ENCODE measurements around the gene SLC6A16.

SLC6A16 gene

DNA sequence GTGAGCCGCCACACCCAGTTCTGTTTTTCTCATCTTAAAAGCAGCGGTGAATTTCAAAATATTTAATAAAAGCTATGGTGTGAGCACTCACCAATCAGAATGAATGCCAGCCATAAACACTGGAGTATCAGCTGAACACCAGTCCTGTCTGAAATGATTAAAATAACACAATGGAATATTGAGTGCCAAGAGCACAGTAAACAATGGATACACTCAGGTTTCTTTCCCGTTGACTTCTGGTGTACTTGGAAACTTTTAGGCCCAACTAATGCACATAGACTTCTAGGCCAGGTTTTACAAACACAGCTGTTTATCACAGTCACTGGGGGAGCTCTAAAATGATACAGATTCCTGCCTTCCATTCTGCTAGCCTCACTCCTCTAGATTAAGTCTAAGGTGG is 68.3 kb downstream of the SLC6A16 start:
- Histone ChIP-seq H3K27ac (ENCODE audit: low read depth, low read length) (no peak overlapping the region), H3K36me3 (ENCODE audit: control insufficient read depth, insufficient read depth, low read length) (no peaks in the 10 kb centered on the region), H3K27me3 (ENCODE audit: control insufficient read depth, insufficient read depth, low read length) (no peaks in the 10 kb centered on the region), H3K9me3 (ENCODE audit: control insufficient read depth, insufficient read depth, low read length) (peaks cover 4% of the 10 kb centered on the region), H3K9ac (ENCODE audit: low read depth, low read length) (no peak overlapping the region), H3K4me1 (ENCODE audit: control insufficient read depth, insufficient read depth, low read length) (no peaks in the 10 kb centered on the region), H3K4me3 (ENCODE audit: low read depth, low read length) (no peak overlapping the region)

DNA sequence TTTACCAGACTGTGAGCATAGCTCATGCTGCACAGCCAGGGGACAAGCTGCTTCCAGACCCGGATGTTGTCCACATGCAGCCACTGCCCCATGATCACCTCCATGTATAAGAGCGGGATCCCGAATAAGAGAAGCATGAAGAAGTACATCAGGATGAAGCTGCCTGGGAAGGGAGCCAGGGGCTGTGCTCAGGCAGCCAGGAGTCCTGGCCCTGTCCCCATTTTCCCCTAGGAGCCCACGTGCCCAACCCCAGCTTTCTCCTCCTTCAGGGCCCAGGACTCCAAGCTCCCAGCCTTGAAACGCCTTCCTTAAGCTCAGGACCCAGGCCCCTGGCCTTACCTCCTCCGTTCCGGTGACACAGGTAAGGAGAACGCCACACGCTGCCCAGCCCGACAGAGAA is 69.3 kb downstream of the SLC6A16 start:
- Histone ChIP-seq H3K4me1 (ENCODE audit: control insufficient read depth, insufficient read depth, low read length) (no peaks in the 10 kb centered on the region), H3K27me3 (ENCODE audit: control insufficient read depth, insufficient read depth, low read length) (no peaks in the 10 kb centered on the region), H3K27ac (ENCODE audit: low read depth, low read length) (no peak overlapping the region), H3K36me3 (ENCODE audit: control insufficient read depth, insufficient read depth, low read length) (no peaks in the 10 kb centered on the region), H3K4me3 (ENCODE audit: low read depth, low read length) (no peak overlapping the region), H3K9ac (ENCODE audit: low read depth, low read length) (no peak overlapping the region), H3K9me3 (ENCODE audit: control insufficient read depth, insufficient read depth, low read length) (peaks cover 4% of the 10 kb centered on the region)

DNA sequence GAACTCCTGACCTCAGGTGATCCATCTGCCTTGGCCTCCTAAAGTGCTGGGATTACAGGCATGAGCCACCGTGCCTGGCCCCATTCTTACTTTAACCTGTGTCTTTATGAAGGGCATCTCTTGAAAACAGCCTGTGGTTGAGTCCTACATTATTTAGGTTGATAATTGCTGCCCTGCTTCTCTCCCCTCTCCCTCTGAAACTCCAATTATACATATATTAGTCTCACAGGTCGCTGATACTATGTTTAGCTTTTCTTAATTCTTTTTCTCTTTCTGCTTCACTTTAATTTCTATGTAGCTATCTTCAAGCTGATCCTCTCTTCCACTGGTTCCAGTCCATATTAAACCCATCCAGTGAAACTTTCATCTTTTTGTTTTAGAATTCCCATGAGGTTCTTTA is 75.1 kb downstream of the SLC6A16 start:
- no peak overlapping the region for H3K4me3 ChIP-seq (ENCODE audit: low read depth, low read length)
- H3K27me3 ChIP-seq (ENCODE audit: control insufficient read depth, insufficient read depth, low read length) = no peaks in the 10 kb centered on the region
- no peaks in the 10 kb centered on the region for H3K4me1 ChIP-seq (ENCODE audit: control insufficient read depth, insufficient read depth, low read length)
- no peaks in the 10 kb centered on the region for H3K36me3 ChIP-seq (ENCODE audit: control insufficient read depth, insufficient read depth, low read length)
- H3K27ac ChIP-seq (ENCODE audit: low read depth, low read length) = no peak overlapping the region
- H3K9me3 ChIP-seq (ENCODE audit: control insufficient read depth, insufficient read depth, low read length) = no peaks in the 10 kb centered on the region
- no peak overlapping the region for H3K9ac ChIP-seq (ENCODE audit: low read depth, low read length)

DNA sequence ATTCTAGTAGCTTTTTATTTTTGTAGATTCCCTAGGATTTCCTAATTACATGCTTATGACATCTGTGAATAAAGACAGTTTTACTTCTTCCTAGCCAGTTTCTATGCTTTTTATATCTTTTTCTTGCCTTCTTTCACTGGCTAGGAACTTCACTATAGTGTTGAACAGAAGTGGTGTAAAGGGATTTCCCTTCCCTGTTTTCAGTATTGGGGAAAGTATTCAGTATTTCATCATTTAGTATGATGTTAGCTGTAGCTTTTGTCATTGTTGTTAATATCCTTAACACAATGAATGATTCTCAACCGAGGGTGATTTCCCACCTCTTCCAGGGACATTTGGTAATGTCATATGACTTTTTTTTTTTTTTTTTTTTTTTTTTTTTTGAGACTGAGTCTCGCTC is 77.3 kb downstream of the SLC6A16 start:
- no peak overlapping the region for H3K4me3 ChIP-seq (ENCODE audit: low read depth, low read length)
- H3K9me3 ChIP-seq (ENCODE audit: control insufficient read depth, insufficient read depth, low read length) = no peaks in the 10 kb centered on the region
- H3K27ac ChIP-seq (ENCODE audit: low read depth, low read length) = no peak overlapping the region
- no peaks in the 10 kb centered on the region for H3K4me1 ChIP-seq (ENCODE audit: control insufficient read depth, insufficient read depth, low read length)
- H3K9ac ChIP-seq (ENCODE audit: low read depth, low read length) = no peak overlapping the region
- no peaks in the 10 kb centered on the region for H3K36me3 ChIP-seq (ENCODE audit: control insufficient read depth, insufficient read depth, low read length)
- no peaks in the 10 kb centered on the region for H3K27me3 ChIP-seq (ENCODE audit: control insufficient read depth, insufficient read depth, low read length)

DNA sequence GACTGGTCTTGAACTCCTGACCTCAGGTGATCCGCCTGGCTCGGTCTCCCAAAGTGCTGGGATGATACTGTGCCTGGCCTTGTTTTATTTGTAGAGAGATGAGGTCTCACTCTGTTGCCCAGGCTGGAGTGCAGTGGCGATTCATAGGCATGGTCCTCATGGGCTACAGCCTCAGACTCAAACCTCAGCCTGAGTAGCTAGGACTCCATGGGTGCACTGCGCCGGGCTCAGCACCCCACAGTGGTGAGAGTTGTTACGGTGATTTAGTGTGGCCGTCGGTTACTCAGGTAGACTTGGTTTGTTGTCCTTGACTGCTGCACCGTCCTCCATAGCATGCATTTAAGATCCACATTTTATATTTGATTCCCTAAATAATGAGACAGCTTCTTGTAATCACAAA is 80.7 kb downstream of the SLC6A16 start:
- Histone ChIP-seq H3K27me3 (ENCODE audit: control insufficient read depth, insufficient read depth, low read length) (no peaks in the 10 kb centered on the region), H3K4me3 (ENCODE audit: low read depth, low read length) (no peak overlapping the region), H3K36me3 (ENCODE audit: control insufficient read depth, insufficient read depth, low read length) (no peaks in the 10 kb centered on the region), H3K9ac (ENCODE audit: low read depth, low read length) (no peak overlapping the region), H3K27ac (ENCODE audit: low read depth, low read length) (no peak overlapping the region), H3K4me1 (ENCODE audit: control insufficient read depth, insufficient read depth, low read length) (no peaks in the 10 kb centered on the region), H3K9me3 (ENCODE audit: control insufficient read depth, insufficient read depth, low read length) (no peaks in the 10 kb centered on the region)

DNA sequence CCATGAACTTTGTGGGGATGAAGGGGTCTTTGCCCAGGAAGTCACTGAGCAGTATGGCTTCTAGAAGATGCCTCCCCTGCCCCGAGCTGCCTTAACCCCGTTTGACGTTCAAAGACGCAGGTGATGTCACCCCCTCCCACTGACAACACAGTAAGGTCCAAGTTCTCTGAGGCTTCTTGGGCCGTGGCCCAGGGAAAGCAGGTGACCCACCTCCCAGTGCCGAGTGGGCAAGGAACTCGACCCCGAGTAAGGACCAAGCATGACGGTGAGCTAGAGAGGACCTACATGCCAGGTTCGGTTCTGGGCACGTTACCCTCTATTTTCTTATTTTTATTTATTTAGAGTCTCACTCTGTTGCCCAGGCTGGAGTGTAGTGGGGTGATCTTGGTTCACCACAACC is 81.3 kb downstream of the SLC6A16 start:
- Histone ChIP-seq H3K9ac (ENCODE audit: low read depth, low read length) (no peak overlapping the region), H3K36me3 (ENCODE audit: control insufficient read depth, insufficient read depth, low read length) (no peaks in the 10 kb centered on the region), H3K27ac (ENCODE audit: low read depth, low read length) (no peak overlapping the region), H3K4me3 (ENCODE audit: low read depth, low read length) (no peak overlapping the region), H3K4me1 (ENCODE audit: control insufficient read depth, insufficient read depth, low read length) (no peaks in the 10 kb centered on the region), H3K9me3 (ENCODE audit: control insufficient read depth, insufficient read depth, low read length) (no peaks in the 10 kb centered on the region), H3K27me3 (ENCODE audit: control insufficient read depth, insufficient read depth, low read length) (no peaks in the 10 kb centered on the region)

DNA sequence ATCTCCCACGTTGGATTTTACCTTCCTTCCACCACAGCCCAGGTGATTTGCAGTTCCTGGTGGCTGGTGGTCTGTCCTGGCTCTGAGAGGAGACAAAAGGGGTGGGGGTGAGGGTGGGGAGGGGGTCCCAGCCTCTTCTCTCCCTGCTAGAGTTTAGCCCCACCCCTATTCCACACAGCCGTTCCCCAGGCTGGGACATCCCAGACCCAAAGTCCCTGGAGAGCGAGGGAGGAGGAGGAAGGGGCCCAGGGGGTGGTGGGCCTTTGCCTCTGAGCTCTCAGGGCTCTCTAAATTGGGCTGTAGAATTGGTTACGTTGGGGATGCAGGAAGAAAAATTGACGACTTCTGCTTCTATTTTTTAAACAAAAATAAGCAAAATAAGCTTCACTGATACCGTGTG is 81.9 kb downstream of the SLC6A16 start:
- H3K27me3 ChIP-seq (ENCODE audit: control insufficient read depth, insufficient read depth, low read length) = no peaks in the 10 kb centered on the region
- H3K4me3 ChIP-seq (ENCODE audit: low read depth, low read length) = no peak overlapping the region
- no peaks in the 10 kb centered on the region for H3K9me3 ChIP-seq (ENCODE audit: control insufficient read depth, insufficient read depth, low read length)
- H3K27ac ChIP-seq (ENCODE audit: low read depth, low read length) = no peak overlapping the region
- H3K36me3 ChIP-seq (ENCODE audit: control insufficient read depth, insufficient read depth, low read length) = no peaks in the 10 kb centered on the region
- no peaks in the 10 kb centered on the region for H3K4me1 ChIP-seq (ENCODE audit: control insufficient read depth, insufficient read depth, low read length)
- H3K9ac ChIP-seq (ENCODE audit: low read depth, low read length) = no peak overlapping the region

DNA sequence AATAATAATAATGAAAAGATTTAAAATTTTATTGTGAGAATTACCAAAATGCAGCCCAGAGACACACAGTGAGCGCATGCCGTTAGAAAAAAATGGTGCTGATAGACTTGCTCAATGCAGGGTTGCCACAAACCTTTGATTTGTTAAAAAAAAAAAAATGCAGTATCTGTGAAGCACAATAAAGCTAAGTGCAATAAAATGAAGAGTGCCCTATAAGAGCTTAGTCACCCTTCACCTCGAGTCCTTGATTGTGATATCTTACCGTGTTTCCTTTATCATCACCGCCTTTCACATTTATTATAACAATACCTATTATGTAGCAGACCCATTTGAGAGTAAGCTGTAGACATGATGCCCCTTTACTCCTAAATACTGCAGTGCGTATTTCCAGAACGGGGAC is 83.2 kb downstream of the SLC6A16 start:
- H3K36me3 ChIP-seq (ENCODE audit: control insufficient read depth, insufficient read depth, low read length) = no peaks in the 10 kb centered on the region
- H3K4me3 ChIP-seq (ENCODE audit: low read depth, low read length) = no peak overlapping the region

More for the DNA sequence above, 83.2 kb downstream of the SLC6A16 start:
- Histone ChIP-seq H3K27ac (ENCODE audit: low read depth, low read length) (no peak overlapping the region), H3K27me3 (ENCODE audit: control insufficient read depth, insufficient read depth, low read length) (no peaks in the 10 kb centered on the region), H3K4me1 (ENCODE audit: control insufficient read depth, insufficient read depth, low read length) (no peaks in the 10 kb centered on the region), H3K9me3 (ENCODE audit: control insufficient read depth, insufficient read depth, low read length) (no peaks in the 10 kb centered on the region), H3K9ac (ENCODE audit: low read depth, low read length) (no peak overlapping the region)
